Fibroblast of the conjunctiva (primary cell): Measurements from ENCODE around the gene YAE1.

ENCODE experiments used
- DNase-seq: peaks from one replicate; pipeline ENCODE4 v3.0.0-alpha.2; 2010; ENCODE audit warnings: low read depth

YAE1 gene

DNA sequence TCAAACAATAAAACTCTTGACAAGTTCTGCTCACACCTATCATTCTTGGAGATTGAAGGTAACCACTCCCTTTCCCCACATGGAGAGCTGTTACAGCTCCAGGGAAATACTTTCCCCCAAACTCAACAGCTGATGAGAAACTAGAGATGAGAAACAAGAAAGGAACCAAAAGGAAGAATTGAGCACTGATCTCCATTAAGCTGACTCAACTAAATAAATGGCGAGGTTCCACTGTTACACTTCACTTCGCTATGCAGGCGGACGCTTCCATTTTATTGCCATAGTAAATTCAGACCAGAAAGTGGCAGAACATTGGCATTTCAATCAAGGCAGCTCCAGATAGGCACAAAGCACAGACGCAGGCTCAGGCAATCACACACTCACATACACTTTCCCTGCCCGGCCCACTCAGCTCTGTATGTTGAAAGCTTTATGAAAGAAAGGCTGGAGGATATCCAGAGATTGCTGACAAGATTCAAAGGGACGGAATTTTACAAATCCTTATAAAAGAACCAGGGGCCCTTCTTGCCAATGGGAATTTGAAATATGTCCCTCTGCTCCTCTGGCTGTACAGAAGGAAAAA, 11.5 kb upstream of the YAE1 start:
- DNase-seq = no peak

GRCh38 chr7:39557222-39557621, 9.0 kb upstream of the YAE1 start:
- no peak for DNase-seq

DNA sequence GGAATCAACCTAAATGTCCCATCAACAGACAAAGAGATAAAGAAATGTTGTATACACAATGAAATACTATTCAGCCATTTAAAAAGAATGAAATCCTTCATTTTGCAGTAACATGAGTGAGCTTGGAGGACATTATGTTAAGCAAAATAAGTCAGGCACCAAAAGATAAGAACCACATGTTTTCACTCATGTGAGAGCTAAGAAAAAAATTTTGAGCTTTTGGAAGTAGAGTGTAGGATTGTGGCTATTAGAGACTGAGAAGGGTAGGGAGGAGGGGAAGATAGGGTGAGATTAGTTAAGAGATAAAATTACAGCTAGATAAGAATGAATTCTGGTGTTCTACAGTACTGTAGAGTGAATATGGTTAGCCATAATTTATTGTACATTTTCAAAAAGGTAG, 8.3 kb upstream of the YAE1 start:
- no peak for DNase-seq

DNA sequence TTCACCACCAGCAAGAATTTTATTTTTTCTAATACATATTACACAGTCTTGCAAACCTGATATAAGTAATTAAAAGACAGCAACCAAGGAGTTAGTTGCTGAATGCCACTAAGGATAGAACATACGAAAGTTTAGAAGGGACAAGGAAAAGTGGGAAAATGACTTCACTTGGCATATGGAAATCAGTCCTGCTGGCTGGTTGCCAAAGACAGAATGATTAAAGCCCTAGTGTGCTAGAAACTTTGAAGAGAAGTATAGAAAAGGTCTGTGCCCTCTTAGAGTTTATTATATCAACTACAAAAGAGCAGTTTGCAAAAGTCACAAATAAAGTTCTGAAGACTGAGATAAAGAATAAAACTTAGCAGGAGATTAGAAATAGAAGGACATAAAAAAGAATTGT, 5.8 kb upstream of the YAE1 start:
- DNase-seq = no peak

DNA sequence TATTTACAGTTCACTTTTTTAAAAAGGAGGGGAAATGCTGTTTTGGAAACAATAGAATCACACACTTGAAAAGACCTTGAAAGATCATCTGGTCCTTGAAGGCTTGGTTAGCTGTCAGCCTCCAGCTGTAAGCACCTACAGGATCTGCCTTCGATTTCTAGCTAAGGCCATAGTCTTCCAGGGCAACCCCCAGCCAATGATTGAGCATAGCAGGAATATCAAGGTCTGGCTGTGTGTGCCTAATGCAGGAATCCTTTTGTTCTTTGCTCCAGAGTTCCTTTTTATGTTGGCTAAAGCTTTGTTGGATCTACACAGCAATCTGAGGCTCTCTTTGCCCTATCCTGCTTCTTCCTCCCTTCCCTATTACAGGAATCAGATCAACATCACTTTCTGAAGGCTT, 5.2 kb upstream of the YAE1 start:
- no peak for DNase-seq

DNA sequence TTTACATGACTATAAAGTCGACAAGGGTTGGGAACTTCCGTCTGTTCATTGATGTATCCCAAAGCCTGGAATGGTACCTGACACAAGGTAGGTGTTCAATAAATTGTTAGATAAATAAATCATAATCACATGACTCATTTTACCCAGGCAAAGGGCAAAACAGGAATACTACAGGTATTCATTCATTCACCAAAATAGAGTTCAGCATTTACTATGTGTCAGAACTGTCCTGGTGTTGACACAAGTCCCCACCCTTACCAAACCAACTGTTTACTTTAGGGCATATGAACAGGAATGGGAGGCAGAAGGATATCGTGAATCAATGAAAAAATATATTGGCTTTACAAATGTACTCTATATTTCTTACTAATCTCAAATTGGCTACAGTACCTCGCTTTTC, 666 bp upstream of the YAE1 start:
- DNase-seq = no peak

DNA sequence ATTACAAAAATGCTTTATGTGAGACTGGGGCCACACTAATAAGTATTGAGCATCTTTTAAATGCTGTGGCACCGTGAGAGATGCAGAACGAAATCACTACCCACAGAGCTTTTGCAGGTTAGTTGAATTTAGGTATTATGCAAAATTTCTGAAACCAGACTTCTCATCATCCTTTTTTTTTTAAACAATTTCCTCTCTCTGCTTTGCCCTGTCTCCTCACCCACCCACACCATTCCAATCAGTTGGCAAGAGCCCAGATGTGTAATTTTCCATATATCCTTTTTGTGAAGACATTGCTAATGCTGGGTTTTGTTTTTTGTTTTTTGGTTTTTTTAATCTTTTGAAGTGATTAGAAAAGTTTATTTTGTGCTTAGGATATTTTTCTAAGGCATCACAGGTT, 1.1 kb downstream of the YAE1 start:
- DNase-seq = no peak

- DNase-seq = no peak
Measured at GRCh38 chr7:39574673-39575349, 8.6 kb downstream of the YAE1 start.

DNA sequence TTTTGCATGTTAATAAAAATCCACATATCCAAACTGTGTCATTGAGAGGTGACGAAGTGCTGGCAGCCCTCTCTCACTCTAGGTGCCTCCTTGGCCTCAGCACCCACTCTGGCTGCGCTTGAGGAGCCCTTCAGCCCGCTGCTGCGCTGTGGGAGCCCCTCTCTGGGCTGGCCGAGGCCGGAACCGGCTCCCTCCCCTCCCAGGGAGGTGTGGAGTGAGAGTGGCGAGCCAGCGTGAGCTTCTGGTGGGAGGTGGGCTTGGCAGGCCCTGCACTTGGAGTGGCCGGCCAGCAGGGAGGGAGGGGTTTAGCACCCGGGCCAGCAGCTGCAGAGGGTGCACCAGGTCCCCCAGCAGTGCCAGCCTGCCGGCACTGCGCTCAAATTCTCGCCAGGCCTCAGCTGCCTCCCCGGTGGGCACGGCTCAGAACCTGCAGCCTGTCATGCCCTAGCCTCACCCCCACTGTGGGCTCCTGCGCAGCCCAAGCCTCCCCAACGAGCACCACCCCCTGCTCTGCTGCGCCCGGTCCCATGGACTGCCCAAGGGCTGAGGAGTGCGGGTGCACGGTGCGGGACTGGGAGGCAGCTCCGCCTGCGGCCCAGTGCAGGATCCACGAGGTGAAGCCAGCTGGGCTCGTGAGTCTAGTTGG, 11.1 kb downstream of the YAE1 start:
- DNase-seq = no peak

GRCh38 chr7:39580149-39580874, 14.1 kb downstream of the YAE1 start:
- DNase-seq = peak; percentile 97

- DNase-seq = no peak
Measured at GRCh38 chr7:39582536-39582935, 16.3 kb downstream of the YAE1 start.

DNA sequence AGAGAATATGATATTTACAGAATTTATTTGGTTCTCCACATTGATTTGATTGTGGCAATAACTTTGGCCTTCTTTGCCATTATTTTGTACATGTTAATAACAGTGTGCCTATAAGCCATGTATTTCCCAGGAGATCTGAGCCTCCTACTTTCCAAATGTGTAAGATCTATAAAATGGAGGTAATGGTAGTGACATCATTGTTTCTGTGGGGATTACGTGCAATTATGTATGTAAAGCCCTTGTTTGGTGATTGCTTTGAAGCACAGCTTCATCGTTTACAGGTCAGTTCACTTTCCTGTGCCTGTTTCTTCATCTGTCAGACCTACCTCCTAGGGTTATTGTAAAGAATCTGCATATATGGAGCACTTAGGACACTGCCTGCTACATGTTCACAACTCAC, 17.3 kb downstream of the YAE1 start:
- no peak for DNase-seq

- no peak for DNase-seq
Measured at GRCh38 chr7:39587393-39587792, 21.2 kb downstream of the YAE1 start.

DNA sequence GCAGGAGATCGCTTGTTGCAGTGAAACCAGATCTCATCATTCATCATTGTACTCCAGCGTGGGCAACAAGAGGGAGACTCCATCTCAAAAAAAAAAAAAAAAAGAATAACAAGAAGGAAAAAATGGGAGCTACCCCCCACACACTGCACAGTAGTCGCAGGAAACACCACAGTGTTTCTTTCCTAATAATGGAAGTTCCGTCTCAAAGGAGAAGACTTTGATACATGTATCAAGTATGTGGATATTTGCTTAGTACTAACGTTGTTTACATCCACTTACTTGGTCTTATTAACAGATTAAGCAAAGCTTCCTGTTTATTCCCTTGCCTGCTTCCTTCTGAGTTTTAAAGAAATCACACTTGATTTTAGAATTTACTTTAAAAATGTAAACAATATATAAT, 22.2 kb downstream of the YAE1 start:
- no peak for DNase-seq

DNA sequence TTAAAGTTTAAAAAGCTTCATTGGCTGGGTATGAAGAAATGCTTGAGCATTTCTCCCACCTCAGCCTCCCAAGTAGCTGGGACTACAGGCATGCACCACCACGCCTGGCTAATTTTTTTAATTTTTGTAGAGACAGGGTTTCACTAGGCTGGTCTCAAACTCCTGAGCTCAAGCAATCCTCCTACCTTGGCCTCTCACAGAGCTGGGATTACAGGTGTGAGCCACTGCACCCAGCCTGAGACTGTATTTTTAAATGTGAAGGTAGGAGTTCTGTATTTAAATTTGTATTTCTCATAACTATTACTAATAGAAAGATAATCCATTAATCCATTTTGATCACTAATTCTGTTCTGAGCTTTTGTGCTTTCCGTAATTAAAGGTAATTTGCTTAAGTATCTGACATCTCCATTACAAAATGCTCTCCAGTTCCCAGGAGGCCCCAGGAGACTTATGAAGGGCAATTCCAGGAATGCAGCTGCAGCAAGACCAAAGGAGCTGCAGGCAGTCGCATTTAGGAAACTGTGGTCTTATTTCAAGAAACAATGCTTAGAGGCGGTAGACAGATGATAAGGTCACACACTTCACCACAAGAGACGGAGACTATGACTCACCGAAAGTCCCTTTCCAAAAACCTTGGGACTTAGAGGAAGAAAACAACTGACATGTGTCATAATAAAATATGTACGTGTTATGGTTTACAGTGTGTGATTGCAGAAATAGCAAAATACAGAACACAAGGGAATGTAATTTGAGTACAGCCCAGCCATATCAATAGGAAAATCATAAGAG, 23.3 kb downstream of the YAE1 start:
- peak; percentile 38 for DNase-seq

DNA sequence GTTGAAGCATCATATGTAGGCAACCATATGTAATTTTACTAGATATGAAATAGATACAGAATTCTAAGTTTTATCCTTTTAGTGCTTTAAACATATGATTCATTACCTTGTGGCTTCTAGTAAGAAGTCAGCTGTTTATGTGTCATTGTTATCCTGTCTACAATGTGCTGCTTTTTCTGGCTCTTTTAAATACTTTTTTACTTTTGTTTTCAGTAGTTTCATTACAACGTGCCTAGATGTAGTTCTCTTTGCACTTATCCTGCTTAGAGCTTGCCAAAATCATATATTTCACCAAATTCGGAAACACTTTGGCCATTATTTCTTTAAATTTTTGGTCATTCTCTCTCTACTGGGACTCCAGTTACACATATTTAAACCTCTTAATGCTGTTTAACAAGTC, 26.4 kb downstream of the YAE1 start:
- DNase-seq = no peak

DNA sequence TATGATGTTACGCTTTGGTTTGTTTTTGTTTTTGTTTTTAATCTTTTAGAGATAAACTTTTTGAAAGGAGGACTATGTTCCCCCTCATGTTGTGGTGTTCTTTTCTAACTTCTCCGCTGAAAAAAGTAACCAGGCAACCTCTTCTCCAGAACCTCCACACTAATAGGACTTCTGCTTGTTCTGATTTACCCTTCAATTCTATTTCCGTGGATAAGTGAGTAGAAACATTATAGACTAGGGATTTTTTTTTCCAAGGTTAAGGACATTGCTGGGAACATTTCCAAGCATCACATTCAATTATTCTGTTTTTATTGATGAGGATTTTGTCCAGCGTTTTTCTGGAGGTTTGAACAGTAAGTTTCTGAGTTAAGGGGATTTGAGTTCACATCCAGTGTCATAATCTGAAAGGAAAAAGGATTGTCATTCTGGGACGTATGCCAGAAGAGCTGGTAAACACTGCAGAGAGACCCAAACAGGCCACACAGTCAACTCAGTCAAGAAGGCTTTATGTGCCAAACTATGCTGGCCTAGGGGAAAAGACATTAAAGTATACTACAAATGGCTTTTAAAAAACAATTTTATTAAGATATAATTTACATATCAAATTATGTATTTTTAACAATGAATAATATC, 28.9 kb downstream of the YAE1 start:
- DNase-seq = no peak

DNA sequence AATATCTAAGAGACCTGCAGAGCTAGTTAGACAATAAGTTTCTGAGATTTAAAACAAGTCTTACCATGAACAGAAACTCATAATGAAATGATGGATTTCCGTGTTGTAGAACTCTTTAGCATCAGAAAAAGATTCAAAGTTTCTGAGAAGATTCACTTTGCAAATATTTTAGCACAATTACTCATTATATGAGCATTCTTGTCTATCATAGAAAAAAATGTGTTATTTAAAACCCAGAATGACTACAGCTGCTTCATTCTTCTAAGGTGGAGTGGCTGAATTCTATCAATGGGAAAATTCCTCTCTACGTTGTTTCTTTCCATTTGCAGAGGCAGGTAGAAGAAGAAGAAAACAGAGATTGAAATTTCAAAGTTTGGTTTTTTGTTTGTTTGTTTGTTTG, 36.1 kb downstream of the YAE1 start:
- no peak for DNase-seq

DNA sequence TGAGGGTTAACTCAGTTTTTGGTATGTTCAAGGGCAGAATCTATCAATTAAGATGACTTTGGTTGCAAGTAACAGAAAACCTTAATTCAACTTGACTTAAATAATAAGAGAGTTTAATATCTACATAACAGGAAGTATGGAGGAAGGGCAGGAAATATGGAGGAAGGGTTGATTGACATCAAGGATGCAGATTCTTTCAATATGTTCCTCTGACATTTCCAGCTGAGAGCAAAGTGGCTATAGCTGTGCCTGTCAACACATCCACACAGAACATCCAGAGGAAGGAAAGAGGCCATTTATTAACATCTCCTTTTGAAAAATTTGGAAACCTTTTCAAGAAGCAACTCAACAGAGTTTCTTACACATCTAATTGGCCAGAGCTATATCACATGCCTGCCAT, 37.7 kb downstream of the YAE1 start:
- DNase-seq = no peak

DNA sequence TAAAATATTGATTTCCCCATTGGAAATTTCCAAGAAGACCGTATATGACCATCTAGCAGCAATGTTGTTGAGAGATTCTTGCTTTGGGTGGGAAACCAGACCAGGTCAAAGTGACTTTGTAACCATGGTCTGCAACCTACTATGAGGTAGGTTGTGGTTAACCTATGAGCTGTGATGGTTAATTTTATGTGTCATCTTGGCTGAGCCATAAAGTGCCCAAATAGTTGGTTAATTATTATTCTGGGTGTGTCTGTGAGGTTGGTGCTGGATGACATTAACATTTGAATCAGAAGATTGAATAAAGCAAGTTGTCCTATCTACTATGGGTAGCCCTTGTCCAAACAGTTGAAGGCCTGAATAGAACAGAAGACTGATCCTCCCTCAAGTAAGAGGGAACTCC, 38.9 kb downstream of the YAE1 start:
- no peak for DNase-seq

- DNase-seq = no peak
Measured at GRCh38 chr7:39606352-39606751, 40.1 kb downstream of the YAE1 start.

DNA sequence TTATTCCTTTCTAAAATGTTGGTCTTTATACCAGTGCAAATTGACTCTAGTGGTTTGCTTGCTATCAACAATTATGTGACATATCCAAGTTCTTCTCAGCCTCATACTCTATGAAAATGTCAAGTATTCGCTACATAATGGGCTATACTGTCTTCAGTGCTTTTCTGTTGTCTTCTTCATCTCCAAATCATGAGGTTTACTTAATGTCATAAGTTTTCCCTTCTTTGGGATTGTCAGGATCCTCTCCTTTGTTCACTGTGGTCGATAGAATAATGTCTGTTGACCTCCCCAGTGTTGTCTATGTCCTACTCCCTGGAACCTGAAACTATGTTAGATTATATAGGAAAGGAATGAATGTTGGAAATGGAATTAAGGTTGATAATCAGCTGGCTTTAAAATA, 40.7 kb downstream of the YAE1 start:
- DNase-seq = no peak
